Effector CD8-positive, alpha-beta T cell (primary cell): ENCODE measurements around the gene WAC.
A peak's percentile ranks its signal among the peaks of the same experiment; 100 is the strongest.
"Not testable (repeated sequence)": the region's sequence is repeated elsewhere in the genome, so short reads cannot be mapped to it uniquely, and the experiment has no call there.

Experiments
- DNase-seq: peaks from one replicate; lab custom pipeline; 2025; lab: John Stamatoyannopoulos, UW

WAC gene

DNA sequence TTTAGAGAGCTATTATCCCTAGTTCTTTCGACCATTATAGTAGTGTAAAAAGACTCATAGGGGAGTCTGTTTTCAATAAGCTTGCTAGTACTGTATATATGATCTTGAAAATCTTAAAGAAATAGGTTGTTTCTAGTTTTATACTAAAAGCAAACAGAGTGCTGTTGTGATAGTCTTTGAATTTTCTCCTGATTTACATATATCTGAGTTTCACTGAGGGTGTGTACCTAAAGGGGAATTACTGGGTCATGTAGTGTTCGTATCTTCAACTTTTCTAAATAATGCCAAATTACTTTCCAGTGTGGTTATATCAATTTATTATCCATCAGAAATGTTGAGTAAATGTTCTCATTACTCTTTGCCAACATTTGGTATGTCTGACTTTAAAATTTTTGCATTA, 73.7 kb downstream of the WAC start:
- DNase-seq, result no peak

DNA sequence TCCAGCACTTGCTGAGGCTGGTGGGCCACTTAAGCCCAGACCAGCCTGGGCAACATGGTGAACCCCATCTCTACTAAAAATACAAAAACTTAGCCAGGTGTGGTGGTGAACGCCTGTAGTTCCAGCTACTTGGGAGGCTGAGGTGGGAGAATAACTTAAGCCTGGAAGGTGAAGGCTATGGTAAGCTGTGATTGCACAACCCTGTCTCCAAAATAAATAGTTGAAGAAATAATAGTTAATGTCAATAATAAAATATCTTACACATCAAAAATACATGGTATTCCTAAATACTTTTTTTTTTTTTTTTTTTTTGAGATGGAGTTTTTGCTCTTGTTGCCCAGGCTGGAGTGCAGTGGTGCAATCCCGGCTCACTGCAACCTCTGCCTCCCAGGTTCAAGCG, 76.7 kb downstream of the WAC start:
- DNase-seq, result not testable (repeated sequence)

DNA sequence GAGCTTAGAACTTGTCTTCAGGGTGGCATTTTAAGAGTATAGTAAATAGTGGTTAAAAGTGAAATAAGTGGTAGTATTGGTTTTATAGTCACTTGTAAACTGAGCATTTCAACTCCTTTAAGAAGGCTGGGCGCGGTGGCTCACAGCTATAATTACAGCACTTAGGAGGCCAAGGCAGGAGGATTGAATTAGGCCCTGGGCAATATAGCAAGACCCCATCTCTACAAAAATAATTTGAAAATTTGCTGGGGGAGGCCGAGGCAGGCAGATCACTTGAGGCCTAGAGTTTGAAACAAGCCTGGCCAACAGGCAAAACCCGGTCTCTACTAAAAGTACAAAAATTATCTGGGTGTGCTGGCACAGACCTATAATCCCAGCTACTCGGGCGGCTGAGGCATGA, 80.0 kb downstream of the WAC start:
- DNase-seq, result no peak

DNA sequence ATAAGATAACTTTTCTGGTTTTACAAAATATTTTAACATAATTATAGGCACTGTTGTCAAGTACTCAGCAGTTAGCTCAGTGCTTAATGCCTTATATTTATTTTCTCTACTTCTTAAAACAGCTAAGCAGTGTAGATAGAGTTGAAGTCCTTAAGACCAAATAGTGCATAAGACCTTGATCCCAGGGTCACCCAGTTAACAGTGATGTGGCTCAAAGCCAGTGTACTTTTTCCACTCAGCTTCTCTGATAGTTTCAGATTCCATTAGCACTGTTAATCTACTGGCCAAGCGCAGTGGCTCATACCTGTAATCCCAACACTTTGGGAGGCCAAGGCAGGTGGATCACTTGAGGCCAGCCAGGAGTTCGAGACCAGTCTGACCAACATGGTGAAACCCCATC, 83.6 kb downstream of the WAC start:
- DNase-seq, result no peak

DNA sequence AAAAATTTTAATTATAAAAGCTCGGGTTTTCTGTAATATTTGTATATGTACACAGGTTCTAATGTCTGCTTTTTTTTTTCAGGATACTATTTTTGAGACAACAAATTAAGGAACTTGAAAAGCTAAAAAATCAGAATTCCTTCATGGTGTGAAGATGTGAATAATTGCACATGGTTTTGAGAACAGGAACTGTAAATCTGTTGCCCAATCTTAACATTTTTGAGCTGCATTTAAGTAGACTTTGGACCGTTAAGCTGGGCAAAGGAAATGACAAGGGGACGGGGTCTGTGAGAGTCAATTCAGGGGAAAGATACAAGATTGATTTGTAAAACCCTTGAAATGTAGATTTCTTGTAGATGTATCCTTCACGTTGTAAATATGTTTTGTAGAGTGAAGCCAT, 86.5 kb downstream of the WAC start:
- DNase-seq, result no peak

DNA sequence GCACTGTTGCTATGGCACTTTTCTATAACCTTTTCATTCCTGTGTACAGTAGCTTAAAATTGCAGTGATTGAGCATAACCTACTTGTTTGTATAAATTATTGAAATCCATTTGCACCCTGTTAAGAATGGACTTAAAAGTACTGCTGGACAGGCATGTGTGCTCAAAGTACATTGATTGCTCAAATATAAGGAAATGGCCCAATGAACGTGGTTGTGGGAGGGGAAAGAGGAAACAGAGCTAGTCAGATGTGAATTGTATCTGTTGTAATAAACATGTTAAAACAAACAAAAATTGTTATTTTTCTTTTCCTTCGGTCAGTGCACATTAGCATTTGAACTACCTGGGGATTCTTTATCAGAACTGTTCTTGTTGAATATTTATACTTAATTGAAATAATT, 87.3 kb downstream of the WAC start:
- DNase-seq, result no peak

DNA sequence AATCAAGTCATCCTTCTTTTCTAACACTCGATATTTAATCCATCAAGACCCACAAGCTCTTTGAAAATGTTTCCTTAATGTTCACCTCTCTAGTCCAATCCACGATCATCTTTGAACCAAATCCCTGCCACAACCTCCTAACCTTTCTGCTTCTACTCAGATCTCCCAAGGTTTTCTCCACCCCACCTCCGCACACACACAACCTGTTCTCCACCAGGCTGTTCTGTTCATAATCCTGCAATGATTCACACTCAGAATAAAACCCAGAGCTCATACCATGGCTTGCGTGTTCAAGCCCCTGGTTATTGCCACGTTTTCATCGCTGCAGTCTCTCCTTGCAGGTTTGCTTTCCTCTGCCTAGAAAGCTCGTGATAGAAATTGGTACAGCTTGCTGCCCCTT, 90.6 kb downstream of the WAC start:
- no peak for DNase-seq

DNA sequence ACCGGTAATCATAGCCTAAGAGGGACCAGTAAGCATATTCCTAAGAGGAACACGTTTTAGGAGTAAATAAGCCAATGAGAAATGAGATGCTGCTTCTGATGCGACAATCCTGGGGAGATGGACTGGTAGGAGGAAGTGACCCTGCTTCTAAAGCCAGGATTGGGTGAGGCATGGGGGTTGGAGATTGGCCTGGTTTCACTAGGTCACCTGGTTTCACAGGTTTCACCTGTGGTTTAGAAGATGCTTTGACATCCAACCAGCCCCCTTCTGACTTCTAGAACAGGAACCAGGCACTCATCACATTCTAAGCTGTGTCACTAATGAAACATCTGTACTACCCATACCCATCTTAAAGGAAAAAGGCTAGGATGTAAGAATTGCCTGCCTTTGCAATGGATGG, 91.4 kb downstream of the WAC start:
- no peak for DNase-seq

DNA sequence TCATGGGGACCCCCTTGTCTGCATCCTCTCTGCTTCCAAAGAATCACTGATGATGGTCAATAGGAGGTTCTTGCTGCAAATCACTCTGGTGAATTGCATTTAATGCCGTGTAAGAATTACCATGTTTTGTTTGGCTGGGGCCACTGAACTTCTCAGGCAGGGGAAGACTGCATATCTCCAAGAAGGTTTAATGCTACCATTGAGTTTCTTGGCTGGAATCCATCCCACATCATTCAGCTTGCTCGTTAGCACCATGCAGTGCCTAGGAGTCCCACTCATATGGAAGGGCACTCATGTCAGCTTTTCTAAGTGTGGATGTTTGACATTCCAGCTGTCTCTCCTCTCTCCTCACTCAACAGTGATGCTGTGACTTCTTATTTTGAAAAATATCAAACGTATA, 94.2 kb downstream of the WAC start:
- no peak for DNase-seq

DNA sequence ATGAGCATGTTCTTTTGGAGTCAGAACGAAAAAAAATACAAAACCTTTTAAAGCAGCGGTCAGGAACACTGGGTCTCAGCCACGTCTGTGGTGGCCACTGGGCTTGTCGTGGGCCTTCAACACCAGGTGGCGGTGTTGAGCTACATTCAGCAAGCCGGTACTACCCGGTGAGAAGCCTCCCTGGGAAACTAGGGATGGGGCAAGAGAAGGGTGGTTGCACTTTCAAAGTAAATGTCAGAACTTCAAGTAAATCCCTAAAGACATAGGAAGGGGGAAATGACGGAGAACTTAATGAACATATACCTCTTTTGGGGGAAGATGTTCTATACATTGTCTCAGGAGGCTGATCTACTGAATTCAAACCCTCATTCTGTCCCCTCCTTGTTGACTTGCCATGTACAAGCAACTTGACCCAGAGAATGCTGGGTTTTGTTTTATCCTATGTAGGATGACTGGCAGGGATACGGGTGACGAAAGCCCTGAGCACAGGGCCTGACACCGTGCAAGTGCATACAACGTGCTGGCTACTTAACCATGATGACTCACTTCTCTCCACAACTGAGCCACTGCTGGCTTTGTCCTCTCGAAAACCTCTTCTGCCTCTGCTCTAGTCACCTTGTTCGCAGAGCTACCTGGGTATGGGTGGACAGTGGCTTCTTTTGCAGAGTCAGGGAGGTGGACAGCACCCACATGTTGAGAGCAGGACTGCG, 95.4 kb downstream of the WAC start:
- peak; percentile 36 for DNase-seq

DNA sequence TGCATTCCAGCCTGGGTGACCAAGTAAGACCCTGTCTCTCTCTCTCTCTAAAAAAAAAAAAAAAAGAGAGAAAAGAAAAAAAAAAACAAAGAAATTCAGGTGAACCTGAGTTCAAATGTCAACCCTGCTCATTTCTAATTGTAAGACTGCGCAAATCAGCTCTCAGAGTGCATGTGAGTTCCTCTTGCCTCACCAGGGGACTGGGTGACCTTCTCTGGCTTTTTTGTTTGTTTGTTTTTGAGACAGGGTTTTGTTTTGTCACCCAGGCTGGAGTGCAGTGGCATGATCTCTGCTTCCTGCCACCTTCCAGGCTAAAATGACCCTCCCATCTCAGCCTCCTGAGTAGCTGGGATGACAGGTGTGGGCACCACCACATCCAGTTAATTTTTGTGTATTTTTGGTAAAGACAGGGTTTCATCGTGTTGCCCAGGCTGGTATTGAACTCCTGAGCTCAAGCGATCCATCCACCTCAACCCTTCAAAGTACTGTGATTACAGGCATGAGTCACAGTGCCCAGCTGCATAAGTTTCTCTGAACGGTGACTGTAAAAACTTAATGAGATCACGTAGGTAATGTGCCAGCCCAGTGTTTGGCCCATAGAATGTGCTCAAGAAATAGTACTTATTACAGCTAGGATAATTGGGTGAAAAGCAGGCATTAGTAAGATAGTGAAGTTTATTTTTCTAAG, 99.1 kb downstream of the WAC start:
- DNase-seq, result no peak

DNA sequence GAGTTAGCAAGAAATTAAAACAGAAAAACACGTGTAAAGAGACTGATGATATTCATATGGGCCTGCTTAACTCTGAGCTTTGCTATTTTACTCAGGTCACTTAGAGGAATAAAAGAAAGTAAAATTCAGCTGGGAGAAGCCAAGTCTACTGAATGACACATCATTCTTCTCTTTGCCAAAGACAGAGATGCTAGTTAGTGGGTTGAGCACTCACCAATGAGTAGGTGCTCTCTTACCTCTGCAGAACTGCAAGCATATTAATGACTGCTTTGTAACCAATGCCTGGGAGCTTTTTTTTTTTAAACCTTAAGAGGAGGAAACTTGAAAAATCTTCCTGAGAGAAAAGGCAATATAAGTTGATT, 99.6 kb downstream of the WAC start:
- no peak for DNase-seq

DNA sequence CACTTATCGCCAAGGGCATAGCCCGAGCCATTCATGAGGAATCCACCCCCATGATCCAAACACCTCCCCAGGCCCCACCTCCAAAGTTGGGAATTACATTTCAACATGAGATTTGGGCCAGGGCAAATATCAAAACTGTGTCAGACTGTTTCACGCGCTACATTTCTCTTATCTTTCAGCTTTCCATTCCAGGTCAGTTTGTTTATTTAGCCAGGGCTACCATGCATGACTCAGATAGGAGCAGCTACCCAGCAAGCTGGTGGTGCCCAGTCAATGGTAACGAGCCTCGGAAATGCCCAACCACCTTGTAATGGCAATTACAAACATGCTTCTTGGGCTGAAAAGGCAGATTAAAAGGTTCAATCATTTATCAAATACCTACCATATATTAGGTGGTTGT, 100.8 kb downstream of the WAC start:
- no peak for DNase-seq

DNA sequence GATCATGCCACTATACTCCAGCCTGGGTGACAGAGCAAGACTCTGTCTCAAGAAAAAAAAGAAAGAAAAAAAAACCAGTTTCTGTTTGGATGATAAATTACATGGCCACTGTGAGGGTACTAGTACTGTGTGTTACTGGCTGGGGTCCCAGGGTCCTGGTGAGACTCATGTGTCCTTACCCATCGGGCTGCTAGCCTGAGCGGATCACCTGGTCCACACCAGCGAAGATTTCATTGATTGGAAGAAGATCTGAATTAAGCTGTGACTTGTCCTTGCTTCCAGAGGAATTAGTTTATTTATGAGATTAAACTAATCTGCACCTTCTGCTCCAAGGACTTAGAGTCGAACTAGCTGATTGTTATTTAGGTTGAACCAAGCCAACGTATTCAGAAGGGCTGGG, 104.4 kb downstream of the WAC start:
- DNase-seq, result no peak

DNA sequence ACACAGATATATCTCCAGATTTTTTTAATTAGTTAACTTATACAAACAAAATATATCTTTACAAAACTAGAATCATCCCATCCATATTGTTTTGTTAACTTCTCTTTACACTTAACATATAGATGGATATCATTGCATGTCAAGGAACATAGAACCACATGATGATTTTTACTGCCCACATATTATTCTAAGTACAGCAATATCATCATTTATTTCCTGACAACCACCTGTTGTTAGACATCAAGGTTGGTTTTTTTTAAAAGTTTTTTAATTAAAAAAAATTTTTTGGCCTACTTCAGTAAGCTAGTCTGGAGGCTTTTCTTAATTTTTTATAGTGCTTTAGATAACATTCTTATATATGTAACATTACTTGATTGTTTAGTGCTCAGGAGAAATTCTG, 105.5 kb downstream of the WAC start:
- no peak for DNase-seq

DNA sequence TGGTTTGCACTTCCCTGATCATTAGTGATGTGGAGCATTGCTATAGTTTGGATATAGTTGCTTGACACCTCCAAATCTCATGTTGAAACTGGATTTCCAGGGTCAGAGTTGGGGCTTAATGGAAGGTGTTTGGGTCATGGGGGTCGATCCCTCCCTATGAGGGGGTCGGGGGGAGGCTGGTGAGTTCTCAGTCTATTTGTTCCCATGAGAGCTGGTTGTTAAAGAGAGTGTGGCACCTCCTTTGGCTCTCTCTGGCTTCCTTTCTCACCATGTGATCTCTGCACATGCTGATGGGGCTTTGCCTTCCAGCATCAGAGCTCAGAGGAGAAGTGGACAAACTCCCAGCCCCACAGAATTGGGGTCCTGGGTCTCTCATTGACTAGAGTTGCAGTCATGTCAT, 107.6 kb downstream of the WAC start:
- no peak for DNase-seq

DNA sequence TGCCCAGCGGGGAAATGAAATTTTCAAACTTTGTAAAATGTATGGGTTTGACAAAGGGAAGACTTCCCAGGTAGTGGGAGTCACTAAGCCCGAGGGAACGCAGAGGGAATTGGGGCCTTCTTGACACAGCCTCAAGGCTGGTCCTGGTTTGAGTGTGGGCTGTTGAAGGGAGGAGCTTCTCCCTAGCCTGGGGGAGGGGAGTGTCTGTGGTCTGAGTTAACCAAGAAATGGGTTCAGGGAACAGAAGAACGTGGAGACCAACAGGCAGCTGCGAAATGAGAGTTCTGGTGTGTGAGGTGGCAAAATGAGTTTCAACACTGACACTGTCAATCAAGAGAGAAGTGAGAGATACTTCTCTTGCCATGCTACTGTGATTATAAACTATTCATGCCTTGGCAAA, 111.7 kb downstream of the WAC start:
- no peak for DNase-seq

DNA sequence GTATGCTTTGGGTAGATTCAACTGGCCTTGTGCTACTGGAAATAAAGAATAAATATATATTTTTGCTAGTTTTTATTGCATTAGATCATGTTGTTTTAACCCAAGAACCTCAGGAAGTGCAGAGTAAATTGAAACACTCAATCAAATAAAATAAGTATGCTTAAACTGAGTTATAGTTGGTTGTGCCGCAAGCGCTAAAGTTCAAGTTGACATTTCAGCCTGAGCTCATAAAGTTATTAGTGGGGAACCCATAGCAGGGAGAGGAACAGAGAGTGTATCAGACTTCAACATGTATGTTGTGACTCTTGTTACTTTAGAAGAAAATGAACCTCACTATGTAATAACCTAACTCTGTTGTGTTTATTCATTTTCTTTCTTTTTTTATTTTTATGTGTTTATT, 119.2 kb downstream of the WAC start:
- no peak for DNase-seq

DNA sequence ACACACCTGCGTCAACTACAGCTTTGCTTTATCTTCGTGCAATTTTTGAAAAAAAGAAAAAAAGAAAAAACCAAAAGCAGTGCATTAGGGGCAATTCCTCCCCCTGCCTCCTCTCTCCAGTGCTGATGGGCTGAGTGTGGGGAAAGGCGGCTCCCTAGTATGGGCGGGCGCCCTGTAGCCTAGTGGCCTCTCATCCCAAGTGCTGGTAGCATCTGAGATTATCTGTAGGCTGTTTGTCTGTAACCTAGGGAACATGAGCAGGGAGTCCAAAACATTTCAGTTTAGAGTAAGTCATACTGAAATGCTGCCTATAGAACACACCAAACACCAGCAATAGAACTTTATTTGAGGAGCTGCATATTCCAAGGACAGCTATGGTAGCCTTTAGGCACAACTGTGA, 119.8 kb downstream of the WAC start:
- DNase-seq, result no peak

DNA sequence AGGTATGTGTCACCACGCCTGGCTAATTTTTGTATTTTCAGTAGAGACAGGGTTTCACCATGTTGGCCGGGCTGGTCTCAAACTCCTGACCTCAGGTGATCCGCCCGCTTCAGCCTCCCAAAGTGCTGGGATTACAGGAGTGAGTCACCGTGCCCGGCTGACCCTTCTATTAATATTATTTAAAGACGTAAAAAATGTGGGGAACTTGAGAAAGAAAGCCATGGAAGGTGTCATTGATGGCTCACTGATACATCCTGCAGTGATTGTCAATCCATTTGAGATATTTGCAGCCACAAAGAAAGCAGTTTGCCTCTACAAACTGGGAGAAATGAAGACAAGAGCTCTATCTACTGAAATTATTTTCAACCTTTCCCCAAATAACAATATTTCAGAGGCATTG, 125.9 kb downstream of the WAC start:
- DNase-seq, result not testable (repeated sequence)

DNA sequence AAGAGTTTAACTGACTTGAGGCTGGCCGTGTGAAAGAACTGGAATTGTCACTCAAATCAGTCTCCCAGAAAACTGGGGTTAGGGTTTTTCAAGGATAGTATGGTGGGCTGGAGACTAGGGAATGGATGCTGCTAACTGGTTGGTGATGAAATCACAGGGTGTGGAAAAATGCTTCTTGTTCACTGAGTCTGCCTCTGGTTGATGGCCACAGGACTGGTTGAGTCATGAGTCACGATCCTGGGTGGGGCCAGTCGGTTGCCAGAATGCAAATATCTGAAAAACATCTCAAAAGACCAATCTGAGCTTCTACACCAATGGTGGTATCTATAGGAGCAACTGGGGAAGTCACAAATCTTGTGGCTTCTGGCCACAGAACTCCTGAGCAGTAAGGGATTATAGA, 128.1 kb downstream of the WAC start:
- no peak for DNase-seq

DNA sequence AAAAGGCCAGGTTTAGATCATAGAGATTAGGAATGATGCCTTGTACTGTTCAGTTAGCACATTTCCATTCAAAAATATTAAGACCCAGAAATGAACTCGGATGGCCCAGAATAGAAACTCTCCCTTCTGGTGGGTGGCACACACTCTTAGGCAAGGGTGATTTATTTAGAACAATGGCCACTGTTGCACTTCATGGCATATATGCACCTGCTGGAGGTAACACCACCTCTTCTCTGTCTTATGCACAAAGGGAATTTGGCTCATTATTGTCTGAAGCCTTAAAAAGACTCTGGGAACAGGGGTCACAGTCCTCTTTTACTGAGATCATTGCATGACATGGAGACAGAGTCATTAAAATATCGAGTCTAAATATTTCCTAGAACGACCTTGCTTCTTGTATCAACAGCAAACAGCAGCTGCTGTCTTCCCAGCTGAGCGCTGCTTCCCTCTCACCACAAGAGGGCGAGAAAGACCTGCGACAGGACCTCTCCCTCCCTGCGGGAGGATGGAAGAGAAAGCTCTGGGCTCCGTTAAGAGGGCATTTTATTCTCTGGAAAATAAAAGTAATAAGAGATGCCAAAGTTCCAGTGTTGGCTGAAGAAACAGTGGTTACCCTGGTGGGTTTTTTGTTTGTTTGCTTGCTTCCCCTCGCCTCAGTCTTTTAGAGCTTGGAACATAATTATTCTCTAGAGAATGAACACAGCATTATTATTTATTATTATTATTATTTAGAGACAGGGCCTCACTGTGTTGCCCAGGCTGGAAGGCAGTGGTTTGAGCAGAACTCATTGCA, 130.9 kb downstream of the WAC start:
- peak; percentile 48 for DNase-seq

DNA sequence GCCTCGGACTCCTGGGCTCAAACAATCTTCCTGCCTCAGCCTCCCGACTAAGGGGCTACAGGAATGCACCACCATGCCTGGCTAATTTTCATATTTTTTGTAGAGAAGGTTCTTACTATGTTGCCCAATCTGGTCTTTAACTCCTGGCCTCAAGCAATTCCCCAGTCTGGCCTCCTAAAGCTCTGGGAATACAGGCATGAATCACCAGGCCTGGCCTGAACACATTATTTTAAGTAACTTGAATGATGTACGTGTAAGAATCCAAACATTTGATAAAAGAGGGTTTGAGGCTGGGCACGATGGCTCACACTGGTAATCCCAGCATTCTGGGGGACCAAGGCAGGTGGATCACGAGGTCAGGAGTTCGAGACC, 131.4 kb downstream of the WAC start:
- DNase-seq, result no peak
